ENCODE measurements around the gene SIDT2.

Gene SIDT2

DNA sequence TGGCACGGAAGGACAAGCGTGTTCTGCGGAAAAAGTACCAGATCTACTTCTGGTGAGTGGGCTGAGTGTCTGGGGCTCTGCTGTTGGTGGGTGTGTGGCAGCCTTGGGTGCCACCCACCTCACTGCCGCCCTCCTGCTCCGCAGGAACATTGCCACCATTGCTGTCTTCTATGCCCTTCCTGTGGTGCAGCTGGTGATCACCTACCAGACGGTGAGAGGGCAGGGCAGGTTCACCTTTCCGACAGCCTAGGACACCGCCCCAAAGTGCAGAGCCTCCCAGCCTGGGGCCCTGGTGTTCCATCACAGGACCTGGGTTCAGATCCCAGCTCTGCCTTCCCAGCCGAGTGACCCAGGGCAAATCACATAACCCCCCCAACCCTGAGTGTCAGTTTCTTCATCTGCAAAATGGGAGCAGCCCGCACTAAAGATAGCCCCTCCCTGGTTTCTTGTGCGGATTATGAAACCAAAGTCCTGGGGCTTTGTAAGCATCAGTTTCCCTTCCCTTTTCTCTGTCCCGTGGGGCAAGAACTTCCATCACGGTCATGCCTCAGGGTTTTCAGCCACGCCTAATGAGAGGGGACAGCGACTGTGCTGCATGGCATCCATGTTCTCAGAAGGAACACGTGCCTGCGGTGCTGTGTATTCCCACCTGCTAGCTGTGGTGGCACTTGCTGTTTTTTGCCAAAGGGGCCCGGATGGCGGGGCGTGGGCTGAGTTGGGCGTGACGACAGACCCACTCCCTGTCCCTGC, 10.8 kb downstream of the SIDT2 start:
- no peak for DNase-seq (ENCODE audit: low read depth in 2 of 2)

DNA sequence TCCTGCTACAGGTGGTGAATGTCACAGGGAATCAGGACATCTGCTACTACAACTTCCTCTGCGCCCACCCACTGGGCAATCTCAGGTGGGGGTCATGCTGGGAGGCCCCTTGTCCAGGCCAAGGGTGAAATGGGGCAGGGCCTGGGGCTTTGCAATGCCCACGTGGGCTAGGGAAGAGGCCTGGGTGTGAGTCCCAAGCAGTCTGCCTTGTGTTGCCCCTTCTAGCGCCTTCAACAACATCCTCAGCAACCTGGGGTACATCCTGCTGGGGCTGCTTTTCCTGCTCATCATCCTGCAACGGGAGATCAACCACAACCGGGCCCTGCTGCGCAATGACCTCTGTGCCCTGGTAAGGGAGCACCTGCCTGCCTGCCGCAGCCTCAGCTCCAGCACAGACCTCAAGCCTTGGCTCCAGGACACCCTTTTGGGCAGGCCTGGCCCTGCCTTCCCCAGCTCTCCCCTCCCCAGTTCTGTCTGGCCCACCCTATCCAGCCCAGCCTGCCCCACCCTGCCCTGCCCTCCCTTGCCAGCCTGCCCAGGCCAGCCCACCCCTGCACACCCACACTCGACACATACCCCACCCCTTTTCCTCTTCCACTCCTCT, 11.5 kb downstream of the SIDT2 start:
- no peak for DNase-seq (ENCODE audit: low read depth in 2 of 2)

DNA sequence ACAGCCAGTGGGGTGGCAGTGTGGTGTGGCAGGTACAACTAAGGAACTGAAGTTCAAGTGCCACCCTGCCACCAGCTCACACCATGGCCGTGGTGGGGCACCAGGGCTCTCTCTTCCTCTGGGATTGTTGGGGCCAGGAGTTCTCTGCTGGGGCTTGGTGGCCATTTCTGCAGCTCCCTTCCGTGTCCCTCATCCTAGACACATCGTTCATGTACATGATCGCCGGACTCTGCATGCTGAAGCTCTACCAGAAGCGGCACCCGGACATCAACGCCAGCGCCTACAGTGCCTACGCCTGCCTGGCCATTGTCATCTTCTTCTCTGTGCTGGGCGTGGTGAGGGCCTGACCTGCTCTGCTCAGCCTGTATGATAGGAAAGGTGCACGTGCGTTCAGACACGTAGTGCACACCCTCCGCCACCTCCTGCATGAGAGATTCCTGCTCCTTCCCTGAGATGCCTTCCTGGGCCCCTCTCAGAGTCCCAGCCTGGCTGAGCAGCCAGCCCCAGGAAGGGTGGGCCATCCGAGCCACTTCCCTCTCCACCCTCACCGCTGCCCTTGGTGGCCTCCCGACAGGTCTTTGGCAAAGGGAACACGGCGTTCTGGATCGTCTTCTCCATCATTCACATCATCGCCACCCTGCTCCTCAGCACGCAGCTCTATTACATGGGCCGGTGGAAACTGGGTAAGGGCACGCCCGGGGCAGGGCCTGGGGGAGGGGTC, 13.3 kb downstream of the SIDT2 start:
- DNase-seq (ENCODE audit: low read depth in 2 of 2) = no peak

DNA sequence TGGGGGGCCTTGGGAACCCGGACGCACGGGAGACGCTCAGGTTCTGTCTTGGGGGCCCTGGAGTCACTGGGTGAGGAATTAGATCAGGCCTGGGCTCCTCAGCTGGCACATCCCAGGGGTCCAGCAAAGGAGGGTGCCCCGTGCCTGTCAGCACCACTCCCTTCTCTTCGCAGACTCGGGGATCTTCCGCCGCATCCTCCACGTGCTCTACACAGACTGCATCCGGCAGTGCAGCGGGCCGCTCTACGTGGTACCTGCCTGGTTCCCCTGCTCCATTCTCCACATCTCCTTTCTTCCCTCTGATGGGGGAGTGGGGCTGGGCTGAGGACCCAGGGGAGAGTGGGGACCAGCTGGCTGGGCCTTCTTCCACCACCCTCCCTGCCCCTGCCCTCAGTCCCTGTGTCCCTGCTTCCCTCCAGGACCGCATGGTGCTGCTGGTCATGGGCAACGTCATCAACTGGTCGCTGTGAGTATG, 13.9 kb downstream of the SIDT2 start:
- DNase-seq (ENCODE audit: low read depth in 2 of 2) = no peak

DNA sequence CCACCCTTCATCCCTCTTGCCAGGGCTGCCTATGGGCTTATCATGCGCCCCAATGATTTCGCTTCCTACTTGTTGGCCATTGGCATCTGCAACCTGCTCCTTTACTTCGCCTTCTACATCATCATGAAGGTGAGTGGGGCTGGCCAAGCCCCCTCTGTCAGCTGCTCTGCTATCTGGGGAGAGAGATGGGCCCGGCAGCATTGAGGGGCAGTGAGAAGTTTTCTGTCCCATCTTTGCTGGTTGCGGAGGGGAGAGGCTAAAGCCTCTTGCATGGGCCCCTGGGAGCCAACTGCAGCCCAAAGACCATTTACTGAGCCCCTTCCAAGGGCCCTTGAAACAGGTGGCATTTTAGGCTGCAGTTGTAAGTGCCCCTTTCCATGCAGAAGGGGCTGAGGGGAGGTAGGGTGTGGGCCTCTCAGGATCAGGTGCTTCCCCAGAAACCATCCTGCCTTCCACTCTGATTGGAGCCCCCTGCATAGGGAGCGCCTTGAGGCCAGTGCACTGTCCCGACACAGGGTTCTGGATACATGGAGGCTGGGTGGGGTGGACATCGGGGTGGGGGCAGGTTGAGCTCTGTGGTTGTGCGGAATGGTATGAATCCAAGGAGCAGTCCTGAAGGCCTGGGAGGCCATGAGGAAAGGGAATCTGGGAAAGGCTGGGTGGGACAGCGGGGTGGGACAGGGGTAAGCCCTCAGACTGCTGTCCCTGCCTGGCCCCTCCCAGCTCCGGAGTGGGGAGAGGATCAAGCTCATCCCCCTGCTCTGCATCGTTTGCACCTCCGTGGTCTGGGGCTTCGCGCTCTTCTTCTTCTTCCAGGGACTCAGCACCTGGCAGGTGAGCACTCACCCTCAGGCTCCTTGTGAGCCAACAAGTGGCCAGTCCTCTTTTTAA, 14.8 kb downstream of the SIDT2 start:
- no peak for DNase-seq (ENCODE audit: low read depth in 2 of 2)

DNA sequence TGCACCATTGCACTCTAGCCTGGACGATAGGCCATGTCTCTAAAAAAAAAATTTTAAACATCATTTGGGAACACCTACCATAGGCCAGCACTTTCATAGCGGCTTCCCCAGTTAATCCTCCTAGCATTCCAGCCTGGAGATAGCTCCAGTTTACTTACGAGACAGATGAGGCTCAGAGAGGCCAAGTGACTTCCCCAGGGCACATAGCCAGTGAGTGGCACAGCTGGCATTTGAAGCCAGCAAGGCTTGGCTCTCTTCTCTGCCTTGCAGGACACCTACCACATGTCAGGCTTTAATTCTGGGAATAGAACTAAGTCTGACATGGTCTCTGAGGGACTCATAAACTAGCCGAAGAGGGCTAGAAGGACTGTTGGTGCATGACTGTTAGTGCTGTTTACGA, 15.7 kb downstream of the SIDT2 start:
- no peak for DNase-seq (ENCODE audit: low read depth in 2 of 2)

DNA sequence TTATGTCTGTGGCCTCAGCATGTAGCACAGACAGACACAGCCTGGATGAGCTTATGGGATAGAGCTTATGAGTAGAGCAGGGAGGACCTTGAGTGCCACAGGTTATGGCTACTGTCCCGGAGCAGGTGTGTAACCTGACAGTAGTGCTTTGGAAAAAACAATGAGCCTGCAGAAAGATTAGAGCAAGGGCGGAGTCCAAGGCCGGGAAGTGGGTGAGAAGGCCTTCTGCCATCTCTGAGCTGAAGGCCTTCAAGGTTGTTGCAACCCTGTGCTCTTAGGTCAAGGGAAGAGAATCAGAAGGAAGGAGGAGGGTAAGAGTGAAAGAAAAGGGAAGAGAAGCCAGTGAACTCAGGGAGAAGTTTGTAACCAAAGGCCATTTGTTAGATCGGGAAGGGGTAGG, 16.7 kb downstream of the SIDT2 start:
- no peak for DNase-seq (ENCODE audit: low read depth in 2 of 2)

DNA sequence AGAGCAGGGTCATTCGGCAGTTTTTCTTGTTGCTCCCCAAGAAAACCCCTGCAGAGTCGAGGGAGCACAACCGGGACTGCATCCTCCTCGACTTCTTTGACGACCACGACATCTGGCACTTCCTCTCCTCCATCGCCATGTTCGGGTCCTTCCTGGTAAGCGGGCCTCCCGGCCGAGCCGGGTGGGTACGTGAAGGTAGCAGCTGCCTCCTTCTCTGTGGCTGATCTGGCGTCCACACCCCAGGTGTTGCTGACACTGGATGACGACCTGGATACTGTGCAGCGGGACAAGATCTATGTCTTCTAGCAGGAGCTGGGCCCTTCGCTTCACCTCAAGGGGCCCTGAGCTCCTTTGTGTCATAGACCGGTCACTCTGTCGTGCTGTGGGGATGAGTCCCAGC, 17.2 kb downstream of the SIDT2 start:
- no peak for DNase-seq (ENCODE audit: low read depth in 2 of 2)

DNA sequence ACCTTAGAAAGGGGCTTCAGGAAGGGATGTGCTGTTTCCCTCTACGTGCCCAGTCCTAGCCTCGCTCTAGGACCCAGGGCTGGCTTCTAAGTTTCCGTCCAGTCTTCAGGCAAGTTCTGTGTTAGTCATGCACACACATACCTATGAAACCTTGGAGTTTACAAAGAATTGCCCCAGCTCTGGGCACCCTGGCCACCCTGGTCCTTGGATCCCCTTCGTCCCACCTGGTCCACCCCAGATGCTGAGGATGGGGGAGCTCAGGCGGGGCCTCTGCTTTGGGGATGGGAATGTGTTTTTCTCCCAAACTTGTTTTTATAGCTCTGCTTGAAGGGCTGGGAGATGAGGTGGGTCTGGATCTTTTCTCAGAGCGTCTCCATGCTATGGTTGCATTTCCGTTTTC, 18.5 kb downstream of the SIDT2 start:
- no peak for DNase-seq (ENCODE audit: low read depth in 2 of 2)

DNA sequence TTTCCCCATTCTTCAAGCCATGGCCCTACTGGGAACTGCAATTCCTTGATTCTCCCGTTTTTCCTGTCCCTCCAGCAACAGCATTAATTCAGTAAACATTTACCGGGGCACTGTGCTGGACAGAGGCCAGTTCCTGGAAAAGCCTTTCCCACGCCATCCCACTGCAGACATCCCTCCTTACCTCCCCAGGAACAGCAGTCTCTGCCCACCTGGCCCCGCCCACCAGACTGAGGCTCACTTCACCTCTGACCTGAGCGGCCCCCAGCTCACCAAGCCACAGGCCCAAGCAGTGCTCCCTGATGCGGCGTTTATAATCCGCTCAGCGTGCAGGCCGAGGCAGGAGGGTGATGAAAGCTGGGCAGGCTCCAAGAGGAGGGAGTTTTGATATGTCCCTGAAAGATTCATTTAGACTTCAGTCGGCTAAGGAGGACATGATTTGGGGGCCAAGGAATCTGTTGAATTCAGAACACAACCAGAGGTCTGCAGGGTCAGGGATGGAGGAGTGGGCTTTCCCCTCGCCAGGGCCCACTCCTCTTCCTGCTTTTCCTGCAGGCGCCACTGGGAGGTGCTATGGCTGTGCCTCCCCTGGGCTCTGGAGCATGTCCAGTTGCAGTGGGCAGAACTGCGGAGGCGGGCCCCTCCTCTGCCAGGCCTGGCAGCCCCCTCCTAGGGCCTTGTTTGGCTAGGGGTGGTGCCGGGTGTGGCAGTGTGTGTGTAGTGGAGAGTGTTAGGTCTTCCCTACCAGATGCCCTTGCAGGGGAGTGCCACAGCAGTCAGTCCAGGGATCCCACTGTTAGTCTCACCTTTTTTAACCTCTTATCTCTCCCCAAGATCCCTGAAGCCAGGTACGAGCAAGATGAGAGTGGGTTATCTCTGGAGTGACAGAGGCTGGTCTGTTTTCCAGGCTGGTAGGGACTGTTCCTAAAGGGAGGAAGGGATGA, 19.2 kb downstream of the SIDT2 start:
- no peak for DNase-seq (ENCODE audit: low read depth in 2 of 2)

DNA sequence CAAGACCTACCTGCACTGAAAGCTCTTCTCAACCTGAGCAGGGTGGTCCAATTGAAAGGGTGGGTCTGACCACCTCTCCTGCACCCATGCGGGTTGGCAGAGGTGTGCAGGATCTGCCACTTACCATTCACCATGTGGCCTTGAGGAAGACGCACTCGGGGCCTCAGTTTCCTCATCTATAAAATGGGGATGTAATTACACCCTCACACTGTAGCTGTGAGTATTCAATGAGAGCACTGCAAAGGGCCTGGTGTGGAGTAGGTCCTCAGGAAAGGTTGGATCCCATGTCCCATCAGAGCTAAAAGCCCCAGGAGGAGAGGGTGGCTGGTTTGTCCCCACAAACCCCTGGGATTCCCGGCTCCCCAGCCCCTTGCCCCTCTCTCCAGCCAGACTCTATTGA, 20.1 kb downstream of the SIDT2 start:
- no peak for DNase-seq (ENCODE audit: low read depth in 2 of 2)

DNA sequence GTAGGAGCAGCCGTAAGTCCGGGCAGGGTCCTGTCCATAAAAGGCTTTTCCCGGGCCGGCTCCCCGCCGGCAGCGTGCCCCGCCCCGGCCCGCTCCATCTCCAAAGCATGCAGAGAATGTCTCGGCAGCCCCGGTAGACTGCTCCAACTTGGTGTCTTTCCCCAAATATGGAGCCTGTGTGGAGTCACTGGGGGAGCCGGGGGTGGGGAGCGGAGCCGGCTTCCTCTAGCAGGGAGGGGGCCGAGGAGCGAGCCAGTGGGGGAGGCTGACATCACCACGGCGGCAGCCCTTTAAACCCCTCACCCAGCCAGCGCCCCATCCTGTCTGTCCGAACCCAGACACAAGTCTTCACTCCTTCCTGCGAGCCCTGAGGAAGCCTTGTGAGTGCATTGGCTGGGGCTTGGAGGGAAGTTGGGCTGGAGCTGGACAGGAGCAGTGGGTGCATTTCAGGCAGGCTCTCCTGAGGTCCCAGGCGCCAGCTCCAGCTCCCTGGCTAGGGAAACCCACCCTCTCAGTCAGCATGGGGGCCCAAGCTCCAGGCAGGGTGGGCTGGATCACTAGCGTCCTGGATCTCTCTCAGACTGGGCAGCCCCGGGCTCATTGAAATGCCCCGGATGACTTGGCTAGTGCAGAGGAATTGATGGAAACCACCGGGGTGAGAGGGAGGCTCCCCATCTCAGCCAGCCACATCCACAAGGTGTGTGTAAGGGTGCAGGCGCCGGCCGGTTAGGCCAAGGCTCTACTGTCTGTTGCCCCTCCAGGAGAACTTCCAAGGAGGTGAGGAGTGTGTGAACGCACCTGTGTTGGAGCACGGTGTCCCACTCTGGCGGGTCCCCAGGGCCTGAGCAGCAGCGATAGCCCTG, 20.7 kb downstream of the SIDT2 start, which contains the start of gene TAGLN:
TAGLN (plus strand) TSS at position 318 of the 863 bp plus-strand sequence. CDS start 3,644 bp downstream, outside the sequence.
- peak; percentile 96 for DNase-seq (ENCODE audit: low read depth in 2 of 2)

DNA sequence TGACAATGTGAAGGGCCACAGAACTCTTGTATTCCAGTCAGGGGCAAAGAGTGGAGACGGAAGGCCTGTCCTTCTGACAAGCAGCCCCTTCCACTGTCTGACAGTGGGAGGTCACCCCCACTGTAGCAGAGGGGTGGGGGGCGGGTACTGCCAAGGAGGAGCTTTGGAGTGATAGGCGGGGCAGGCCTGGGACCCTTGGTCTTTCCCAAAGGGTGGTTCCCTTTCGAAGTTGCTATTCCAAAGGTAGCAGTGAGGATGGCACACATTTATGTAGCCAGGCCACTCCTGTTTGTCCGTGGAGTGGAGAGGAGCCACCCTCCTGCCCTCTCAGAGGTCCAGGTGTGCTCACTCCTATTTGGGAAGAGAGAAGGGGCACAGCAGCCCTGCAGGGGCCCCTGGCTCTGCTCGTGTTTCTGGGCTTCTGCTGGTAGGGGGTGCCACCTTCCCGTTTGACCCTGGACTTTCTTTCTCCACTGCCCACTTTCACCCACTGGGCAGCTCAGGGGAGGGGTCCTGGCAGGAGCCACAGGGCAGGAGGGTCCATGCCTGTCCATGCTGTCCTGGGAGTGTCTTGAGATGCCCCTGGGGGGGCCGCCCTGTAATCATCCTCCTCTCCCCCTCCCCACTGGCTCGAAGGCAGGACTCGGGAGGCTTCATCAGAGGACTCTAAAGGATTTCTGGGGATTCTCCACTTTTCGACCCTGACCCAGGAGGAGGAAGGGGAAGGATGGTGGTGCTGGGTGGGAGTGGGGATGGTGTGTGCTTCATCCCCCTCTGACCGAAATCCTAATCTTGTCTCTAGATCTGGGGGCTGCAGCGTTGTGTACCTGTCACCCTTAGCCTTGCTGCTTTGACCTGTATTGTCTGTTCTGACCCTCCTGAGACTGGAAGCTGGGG, 21.6 kb downstream of the SIDT2 start:
- no peak for DNase-seq (ENCODE audit: low read depth in 2 of 2)

DNA sequence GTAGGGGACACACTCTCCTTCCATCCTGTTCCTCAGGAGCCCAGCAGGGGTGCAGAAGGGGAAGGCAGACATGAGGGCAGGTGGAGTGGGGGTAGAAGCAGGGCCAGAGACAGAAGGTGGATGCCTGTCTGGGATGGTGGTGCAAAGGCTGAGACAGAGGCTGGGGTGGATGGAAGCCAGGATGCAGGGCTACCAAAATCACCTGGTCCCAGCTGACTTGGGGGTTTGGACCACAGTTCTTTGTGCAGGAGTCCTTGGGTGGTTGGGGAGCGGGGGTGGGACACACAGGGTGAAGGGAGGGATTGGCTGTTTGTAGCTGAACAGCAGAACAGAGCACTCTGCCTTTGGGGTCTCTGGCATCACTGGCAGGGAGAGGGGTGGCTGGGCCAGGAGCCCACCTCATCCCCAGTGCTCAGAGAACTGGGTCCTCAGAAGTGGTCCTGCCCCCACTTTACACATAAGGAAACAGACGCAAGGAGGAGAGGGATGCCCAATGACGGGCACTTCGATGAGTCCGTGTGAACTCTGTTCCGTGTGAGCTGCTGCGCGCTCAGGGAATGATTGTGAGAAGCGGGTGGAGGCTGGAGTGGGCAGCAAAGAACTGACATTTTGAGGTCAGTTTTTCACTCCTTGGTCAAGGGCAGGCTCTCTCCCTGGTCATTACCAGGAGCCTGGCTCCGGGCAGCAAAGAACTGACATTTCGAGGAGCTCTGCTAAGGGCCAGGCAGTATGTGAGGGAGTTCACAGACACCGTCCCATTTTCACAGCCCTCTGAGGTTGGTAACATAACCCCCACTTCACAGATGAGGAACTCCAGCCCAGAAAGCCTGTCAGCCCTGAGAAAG, 22.5 kb downstream of the SIDT2 start:
- no peak for DNase-seq (ENCODE audit: low read depth in 2 of 2)

DNA sequence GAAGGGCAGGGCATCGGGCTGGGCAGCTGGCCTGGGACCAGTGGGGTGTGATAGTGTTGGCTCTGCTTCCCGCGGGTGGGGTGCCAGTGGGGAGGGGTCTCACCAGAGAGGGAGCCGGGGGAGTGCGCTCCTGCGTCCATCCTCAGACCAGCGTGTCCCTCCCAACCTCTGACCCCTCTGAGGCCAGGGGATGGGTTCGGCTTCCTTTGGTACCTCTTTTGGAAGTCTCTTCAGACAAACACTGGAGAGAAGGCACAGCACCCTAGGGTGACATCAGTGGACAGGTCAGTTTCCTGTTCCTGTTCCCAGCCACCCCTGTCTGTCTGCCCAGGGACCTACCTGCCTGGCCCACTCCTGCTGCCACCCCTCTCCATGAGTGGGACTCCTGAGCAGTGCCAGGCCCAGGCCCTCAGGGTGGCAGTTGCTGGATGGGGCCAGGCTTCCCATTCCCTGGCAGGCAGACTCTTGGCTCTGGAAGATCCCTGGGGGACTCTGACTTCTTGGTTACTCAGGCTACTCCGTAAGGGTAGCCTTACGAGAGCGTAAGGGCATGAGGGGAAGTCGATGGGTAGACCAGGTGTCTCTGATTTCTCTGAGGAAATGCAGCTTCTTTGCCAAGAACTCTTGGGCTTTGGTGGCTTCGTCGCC, 23.2 kb downstream of the SIDT2 start:
- DNase-seq (ENCODE audit: low read depth in 2 of 2) = no peak

DNA sequence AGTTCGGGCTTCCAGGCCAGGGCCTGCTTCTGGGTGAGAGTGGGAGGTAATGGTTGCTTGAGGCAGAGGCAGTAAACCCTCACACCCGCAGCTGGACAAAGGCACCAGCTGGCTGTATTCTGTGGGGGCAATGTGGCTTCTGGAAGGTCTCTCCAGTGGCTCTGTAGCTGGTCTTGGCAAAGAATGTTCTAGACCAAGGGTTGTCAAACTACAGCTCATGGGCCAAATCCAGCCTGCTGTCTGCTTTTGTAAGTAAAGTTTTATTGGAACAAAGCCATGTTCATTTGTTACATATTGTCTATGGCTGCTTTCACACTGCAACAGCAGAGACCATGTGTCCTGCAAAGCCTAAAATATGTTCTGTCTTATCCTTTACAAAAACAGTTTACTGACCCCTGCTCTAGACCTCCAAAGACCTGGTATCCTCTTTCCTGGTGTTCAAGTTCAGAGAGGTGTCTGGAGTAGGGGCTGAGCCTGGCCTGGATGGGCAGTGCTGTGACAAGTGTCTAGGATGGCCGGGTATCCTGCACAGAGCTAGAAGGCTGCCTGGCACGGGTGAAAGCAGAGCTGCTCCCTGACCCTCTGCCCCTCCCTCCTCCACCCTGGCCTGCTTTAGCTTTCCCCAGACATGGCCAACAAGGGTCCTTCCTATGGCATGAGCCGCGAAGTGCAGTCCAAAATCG, 24.0 kb downstream of the SIDT2 start:
- DNase-seq (ENCODE audit: low read depth in 2 of 2) = no peak

DNA sequence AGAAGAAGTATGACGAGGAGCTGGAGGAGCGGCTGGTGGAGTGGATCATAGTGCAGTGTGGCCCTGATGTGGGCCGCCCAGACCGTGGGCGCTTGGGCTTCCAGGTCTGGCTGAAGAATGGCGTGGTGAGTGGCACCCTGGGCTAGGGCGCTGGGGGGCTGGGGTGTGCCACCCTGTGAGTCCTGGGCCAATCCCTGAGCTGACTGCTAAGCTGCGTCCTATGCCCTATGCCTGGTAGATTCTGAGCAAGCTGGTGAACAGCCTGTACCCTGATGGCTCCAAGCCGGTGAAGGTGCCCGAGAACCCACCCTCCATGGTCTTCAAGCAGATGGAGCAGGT, 24.5 kb downstream of the SIDT2 start:
- DNase-seq (ENCODE audit: low read depth in 2 of 2) = no peak

All from fibroblast of skin of left biceps (primary cell).